ENCODE data around the gene TMEM144.

- TF ChIP-seq ZNF416 (tag by site-specific recombination; IDR thresholded peaks at IDR 0.05) (no peak), ZNF529 (tag by site-specific recombination; IDR thresholded peaks at IDR 0.05; ENCODE audit: insufficient replicate concordance) (no peak), ZNF146 (tag by site-specific recombination; IDR thresholded peaks at IDR 0.05) (no peak), ZEB2 (tag by site-specific recombination; IDR thresholded peaks at IDR 0.05) (no peak), ZSCAN16 (tag by site-specific recombination; IDR thresholded peaks at IDR 0.05) (no peak), TCF7L2 (IDR thresholded peaks at IDR 0.05; ENCODE audit: borderline replicate concordance, low read depth, low read length) (no peak), ATF2 (tag by site-specific recombination; IDR thresholded peaks at IDR 0.05; ENCODE audit: low read depth) (no peak), CTCF (tag by site-specific recombination; IDR thresholded peaks at IDR 0.05) (no peak)
Measured at GRCh38 chr4:158162631-158163030, 47.7 kb upstream of the TMEM144 start.
